Measurements from ENCODE around the gene HDDC3. TPM values are rescaled to one million over a fixed set of nuclear protein-coding genes. Genes with fewer than 3 reads are reported as not detected.

Gene HDDC3
- polyA plus RNA-seq, 1 of the 3 experiments (the other 2 are of a cell fraction): 25.8 TPM

- H3K79me2 ChIP-seq (ENCODE audit: insufficient read depth): no peaks in the 10 kb centered on the region
- H3K27ac ChIP-seq (ENCODE audit: low read depth in 2 of 2, low read length in 1 of 2): no peak overlapping the region
- no peaks in the 10 kb centered on the region for H3K9me3 ChIP-seq
- no peak overlapping the region for H3K4me2 ChIP-seq
- no peak for DNase-seq
- CTCF ChIA-PET: interaction anchor here (0.7 to 11.4 kb wide), 4 partner anchors 8 to 108 kb away, joined by 3 to 108 read pairs (median 13); partner anchors contain the start of genes HDDC3 and UNC45A
- H3K4me3 ChIP-seq (ENCODE audit: low read depth in 2 of 2, low read length in 1 of 2): no peak overlapping the region
- POLR2A ChIA-PET: interaction anchor here (1.0 to 1.3 kb wide), 4 partner anchors 8 to 74 kb away, joined by 3 to 8 read pairs (median 4); partner anchors contain the start of genes UNC45A and VPS33B
- H3K9ac ChIP-seq: no peak overlapping the region
- H3K36me3 ChIP-seq (replicated peaks in 1 of 2; ENCODE audit: control insufficient read depth in 1 of 2, insufficient read depth in 2 of 2, low read length in 1 of 2): peaks cover 18 to 71% of the 10 kb centered on the region in 2 experiments
- H4K20me1 ChIP-seq (ENCODE audit: insufficient read depth): no peaks in the 10 kb centered on the region
- TF ChIP-seq SIN3A (IDR thresholded peaks at IDR 0.05; ENCODE audit: borderline replicate concordance, low read depth, low read length) (no peak), POLR2AphosphoS5 (IDR thresholded peaks at IDR 0.05; ENCODE audit: low read depth, low read length) (no peak), FOXJ3 (CRISPR knock-in tag; IDR thresholded peaks at IDR 0.05) (no peak), CHD2 (IDR thresholded peaks at IDR 0.05; ENCODE audit: low read length, partially characterized antibody) (no peak), IRF3 (IDR thresholded peaks at IDR 0.05; ENCODE audit: low read depth, low read length) (no peak), EZH2phosphoT487 (IDR thresholded peaks at IDR 0.05; ENCODE audit: borderline replicate concordance, low read depth) (no peak), FOSL2 (IDR thresholded peaks at IDR 0.05; ENCODE audit: borderline replicate concordance, low read depth) (no peak), TAF1 (IDR thresholded peaks at IDR 0.05; ENCODE audit: borderline replicate concordance, low read depth, low read length) (no peak), ELF1 (IDR thresholded peaks at IDR 0.05) (no peak), RCOR1 (IDR thresholded peaks at IDR 0.05; ENCODE audit: low read length) (no peak), FOXM1 (IDR thresholded peaks at IDR 0.05; ENCODE audit: low read depth) (no peak), NRF1 (IDR thresholded peaks at IDR 0.05; ENCODE audit: low read depth, low read length) (no peak), ZBTB33 (IDR thresholded peaks at IDR 0.05; ENCODE audit: borderline replicate concordance, low read depth) (no peak), NFIC (IDR thresholded peaks at IDR 0.05; ENCODE audit: borderline replicate concordance) (no peak), MEF2A (IDR thresholded peaks at IDR 0.05; ENCODE audit: borderline replicate concordance, low read depth) (no peak)
- no peaks in the 10 kb centered on the region for H3K27me3 ChIP-seq (ENCODE audit: insufficient read depth)
- no peak overlapping the region for H2AFZ ChIP-seq (ENCODE audit: low read depth)
- H3K9me2 ChIP-seq: no peaks in the 10 kb centered on the region
- WGBS (ENCODE audit: low lambda C conversion rate): 94% methylated on average over 11 of the region's 18 CpGs
- H3K4me1 ChIP-seq (ENCODE audit: control insufficient read depth in 1 of 2, insufficient read depth in 2 of 2, low read depth in 1 of 2, low read length in 1 of 2): no peaks in the 10 kb centered on the region
- H3F3A ChIP-seq (replicated peaks; ENCODE audit: insufficient read depth): peaks cover 3% of the 10 kb centered on the region
Observed at GRCh38 chr15:90947577-90948357, 15.4 kb upstream of the HDDC3 start.

All from SK-N-SH (cell line).